Sigmoid colon (tissue), 4 donors: ENCODE measurements around the gene NLGN1.

ENCODE experiments used
- CTCF ChIP-seq, 4 experiments: fragments of 450-650 bp in 3 of 4; fragments of 200-600 bp in 1 of 4; IDR thresholded peaks; one replicate each; pipeline ENCODE4 v1.5.1; 2016 to 2019; ENCODE audit warnings: antibody characterized with exemption in 4 of 4, mild to moderate bottlenecking in 3 of 4, moderate library complexity in 2 of 4
- POLR2A ChIP-seq, 2 donors: fragments of 450-650 bp; IDR thresholded peaks; one replicate each; pipeline ENCODE4 v1.6.1; 2016; ENCODE audit warnings: antibody characterized with exemption in 2 of 2, mild to moderate bottlenecking in 2 of 2, moderate library complexity in 2 of 2
- POLR2AphosphoS5 ChIP-seq, 4 donors: sonication (generic); formaldehyde crosslinking; IDR thresholded peaks; one replicate each; pipeline ENCODE4 v1.6.1; 2017; ENCODE audit warnings: antibody characterized with exemption in 4 of 4

GRCh38 chr3:173901649-173902048 lies 504.1 kb downstream of the NLGN1 start:
- no peak for TF ChIP-seq CTCF (IDR thresholded peaks at IDR 0.05)
- TF ChIP-seq POLR2A (IDR thresholded peaks at IDR 0.05): no peak
- no peak for TF ChIP-seq POLR2AphosphoS5 (IDR thresholded peaks at IDR 0.05)
